Activated CD4-positive, alpha-beta T cell treated with anti-CD3 and anti-CD28 coated beads, Interleukin-2, amount 50 U/mL, for 24 hours (primary cell): ENCODE results near the gene CFD.
"Not testable (repeated sequence)": the region's sequence is repeated elsewhere in the genome, so short reads cannot be mapped to it uniquely, and the experiment has no call there.

Source experiments
- DNase-seq, 2 donors: peaks; one replicate each; pipeline ENCODE4 v3.0.0-alpha.2; 2020; ENCODE audit warnings: low read depth in 1 of 2, low spot score in 1 of 2

Gene CFD

GRCh38 chr19:852136-853013, 7.1 kb upstream of the CFD start, which contains the start of gene ELANE:
Gene ELANE (plus strand): TSS chr19:852303. CDS start chr19:852329, 26 bp downstream.
- DNase-seq, result no peak

GRCh38 chr19:853014-853585, 6.4 kb upstream of the CFD start:
- DNase-seq, result no peak

DNA sequence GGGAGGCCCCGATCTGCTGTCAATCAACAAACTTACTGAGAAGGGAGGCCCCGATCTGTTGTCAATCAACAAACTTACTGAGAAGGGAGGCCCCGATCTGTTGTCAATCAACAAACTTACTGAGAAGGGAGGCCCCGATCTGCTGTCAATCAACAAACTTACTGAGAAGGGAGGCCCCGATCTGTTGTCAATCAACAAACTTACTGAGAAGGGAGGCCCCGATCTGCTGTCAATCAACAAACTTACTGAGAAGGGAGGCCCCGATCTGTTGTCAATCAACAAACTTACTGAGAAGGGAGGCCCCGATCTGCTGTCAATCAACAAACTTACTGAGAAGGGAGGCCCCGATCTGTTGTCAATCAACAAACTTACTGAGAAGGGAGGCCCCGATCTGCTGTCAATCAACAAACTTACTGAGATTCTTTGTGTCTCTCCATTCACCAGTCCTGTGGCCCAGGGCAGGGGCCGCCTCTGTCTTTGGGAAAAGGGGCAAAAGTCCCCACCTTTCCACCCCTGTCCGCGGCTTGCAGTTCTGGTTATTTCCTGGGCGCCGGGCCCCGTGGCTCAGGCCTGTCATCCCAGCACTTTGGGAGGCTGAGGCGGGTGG, 5.7 kb upstream of the CFD start:
- not testable (repeated sequence) for DNase-seq

DNA sequence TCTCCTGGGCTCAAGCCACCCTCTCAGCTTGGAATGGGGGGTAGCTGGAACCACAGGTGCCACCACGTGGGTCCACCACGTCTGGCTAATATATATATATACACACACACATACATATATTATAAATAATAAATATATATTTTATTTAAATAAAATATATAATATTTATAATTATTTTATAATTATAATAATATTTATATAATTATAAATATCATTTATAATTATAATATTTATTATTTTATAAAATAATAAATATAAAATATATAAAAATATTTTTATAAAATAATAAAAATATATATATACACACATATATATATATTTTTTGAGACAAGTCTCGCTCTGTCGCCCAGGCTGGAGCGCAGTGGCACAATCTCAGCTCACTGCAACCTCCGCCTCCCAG, 4.9 kb upstream of the CFD start:
- DNase-seq, result no peak

DNA sequence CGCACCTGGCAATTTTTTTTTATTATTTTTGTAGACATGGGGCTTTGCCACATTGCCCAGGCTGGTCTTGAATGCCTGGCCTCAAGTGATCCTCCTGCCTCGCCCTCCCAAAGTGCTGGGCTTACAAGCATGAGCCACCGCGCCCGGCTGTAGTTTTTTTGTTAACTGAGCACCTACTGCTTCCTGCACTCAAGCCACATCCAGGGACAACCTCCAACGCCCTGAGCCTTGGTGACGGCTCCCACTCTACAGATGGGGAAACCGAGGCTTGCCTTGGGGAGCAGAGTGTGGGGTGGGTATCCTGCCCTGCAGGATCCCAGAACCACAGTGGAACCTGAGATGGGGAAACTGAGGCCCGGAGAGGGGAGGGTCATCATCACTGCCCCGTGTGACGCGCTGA, 4.3 kb upstream of the CFD start:
- DNase-seq, result no peak

DNA sequence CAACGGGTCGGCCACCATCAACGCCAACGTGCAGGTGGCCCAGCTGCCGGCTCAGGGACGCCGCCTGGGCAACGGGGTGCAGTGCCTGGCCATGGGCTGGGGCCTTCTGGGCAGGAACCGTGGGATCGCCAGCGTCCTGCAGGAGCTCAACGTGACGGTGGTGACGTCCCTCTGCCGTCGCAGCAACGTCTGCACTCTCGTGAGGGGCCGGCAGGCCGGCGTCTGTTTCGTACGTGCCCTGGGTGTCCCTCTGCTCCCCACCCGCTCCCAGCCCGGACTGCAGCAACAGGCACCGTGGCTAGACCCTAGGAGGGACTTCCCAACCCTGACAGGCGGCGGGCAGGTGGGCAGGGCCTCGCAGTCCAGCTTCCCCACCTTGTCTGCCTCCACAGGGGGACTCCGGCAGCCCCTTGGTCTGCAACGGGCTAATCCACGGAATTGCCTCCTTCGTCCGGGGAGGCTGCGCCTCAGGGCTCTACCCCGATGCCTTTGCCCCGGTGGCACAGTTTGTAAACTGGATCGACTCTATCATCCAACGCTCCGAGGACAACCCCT, 3.8 kb upstream of the CFD start:
- DNase-seq, result no peak

DNA sequence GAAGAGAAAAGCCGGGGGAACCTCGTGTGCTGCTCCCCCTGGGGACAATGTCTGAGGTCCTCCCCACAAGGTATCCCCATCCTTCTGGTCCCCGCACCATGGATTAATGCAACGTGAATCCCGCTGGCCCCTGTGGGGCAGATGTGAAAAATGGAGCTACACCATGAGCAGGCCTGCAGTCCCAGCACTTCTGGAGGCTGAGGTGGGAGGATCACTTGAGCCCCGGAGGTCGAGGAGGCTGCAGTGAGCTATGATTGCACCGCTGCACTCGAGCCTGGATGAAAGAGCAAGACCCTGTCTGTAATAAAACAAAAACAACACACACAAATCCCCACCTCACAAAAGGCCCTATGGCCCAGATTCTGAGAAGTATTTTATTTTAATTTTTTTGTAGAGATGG, 1.2 kb upstream of the CFD start:
- DNase-seq, result no peak

DNA sequence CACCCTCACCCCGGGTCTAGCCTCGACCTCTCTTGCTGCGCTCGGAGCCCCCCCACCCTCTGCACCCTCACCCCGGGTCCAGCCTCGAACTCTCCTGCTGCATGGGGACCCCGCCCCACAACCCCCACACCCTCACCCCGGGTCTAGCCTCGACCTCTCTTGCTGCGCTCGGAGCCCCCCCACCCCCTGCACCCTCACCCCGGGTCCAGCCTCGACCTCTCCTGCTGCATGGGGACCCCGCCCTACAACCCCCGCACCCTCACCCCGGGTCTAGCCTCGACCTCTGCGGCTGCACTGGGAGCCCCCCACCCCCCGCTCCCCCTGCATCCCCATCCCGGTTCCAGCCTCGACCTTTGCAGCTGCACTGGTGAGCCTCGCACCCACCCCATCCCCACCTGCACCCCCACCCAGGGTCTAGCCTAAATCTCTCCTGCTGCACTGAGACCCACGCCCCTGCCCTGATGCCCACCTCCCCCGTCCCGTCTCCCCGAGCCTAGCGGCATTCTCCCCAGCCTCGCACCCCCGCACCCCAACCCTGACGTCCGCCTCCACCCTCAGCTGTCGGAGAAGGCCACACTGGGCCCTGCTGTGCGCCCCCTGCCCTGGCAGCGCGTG, 1.8 kb downstream of the CFD start:
- DNase-seq, result no peak

DNA sequence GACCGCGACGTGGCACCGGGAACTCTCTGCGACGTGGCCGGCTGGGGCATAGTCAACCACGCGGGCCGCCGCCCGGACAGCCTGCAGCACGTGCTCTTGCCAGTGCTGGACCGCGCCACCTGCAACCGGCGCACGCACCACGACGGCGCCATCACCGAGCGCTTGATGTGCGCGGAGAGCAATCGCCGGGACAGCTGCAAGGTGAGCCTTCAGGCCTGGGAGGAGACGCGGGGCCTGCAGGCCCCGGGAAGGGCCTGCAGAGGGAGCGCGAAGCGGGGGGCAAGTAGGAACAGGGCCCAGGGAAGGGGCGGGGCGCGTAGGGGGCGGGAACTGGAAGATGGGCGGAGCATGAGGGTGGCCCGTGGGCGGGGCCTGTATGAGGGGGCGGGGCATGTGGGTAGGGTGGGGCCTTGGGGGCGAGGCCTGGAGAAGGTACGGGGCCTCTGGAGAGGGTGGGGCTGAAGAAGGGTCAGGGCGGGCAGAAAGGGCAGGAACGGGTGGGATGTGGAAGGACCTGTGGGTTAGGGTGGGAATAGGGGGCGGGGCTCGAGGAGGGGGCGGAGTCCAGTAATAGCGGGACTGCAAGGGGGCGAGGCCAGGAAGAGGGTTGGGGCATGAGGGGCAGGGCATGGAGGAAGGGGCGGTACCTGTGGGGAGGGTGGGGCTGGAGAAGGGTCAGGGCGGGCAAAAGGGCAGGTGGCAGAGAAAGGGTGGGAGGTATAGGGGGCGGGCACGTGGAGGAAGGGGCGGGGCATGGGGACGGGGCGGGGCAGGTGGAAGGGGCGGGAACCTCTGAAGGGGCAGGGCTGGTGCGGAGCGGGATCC, 2.5 kb downstream of the CFD start:
- peak; percentile 38 to 50 for DNase-seq

DNA sequence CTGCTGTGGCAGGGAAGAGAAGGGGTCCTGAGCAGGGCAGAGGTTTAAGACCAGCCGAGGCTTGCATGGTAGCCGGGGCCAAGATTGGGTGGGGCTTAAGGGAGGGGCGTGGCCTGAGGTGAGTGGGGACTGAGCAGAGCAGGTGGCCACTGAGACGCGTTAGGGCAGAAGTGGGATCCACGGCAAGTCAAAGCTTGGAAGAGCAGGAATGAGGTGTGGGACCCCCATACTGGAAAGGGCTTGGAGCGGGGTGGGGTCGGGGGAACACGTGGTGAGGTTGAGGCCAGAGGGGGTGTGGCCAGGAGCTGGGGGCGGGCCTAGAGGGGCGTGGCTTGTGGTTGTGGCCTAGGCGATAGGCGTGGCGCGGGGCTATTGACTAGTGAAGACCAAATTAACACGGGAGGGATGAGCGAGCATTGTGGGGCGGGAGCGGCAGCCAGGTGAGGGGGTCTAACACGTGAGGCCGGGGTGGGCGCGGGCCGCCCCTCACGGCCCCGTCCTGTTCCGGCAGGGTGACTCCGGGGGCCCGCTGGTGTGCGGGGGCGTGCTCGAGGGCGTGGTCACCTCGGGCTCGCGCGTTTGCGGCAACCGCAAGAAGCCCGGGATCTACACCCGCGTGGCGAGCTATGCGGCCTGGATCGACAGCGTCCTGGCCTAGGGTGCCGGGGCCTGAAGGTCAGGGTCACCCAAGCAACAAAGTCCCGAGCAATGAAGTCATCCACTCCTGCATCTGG, 3.3 kb downstream of the CFD start:
- DNase-seq, result peak; percentile 59 to 63

DNA sequence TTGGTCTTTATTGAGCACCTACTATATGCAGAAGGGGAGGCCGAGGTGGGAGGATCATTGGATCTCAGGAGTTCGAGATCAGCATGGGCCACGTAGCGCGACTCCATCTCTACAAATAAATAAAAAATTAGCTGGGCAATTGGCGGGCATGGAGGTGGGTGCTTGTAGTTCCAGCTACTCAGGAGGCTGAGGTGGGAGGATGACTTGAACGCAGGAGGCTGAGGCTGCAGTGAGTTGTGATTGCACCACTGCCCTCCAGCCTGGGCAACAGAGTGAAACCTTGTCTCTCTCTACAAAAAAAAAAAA, 3.8 kb downstream of the CFD start:
- no peak for DNase-seq

DNA sequence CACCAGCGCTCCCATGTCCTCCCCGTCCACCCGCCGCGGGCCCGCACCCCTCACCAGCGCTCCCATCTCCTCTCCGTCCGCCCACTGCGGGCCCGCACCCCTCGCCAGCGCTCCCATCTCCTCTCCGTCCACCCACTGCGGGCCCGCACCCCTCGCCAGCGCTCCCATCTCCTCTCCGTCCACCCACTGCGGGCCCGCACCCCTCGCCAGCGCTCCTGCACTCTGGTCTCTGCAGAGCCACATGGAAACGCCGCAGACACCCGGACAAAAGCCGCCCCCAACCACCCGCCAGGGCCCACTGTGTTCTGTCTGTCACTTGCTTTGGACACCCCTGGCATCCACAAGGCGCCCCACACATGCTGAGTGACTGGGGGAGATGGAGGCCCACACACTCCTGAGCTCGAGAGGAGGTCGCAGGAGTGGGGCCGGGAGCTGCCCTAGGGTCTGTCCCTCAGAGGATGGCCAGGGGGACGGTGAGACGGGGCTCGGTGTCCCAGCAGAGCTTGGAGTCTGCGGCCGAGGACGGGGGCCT, 7.4 kb downstream of the CFD start:
- DNase-seq, result no peak

GRCh38 chr19:867301-867793, 7.9 kb downstream of the CFD start:
- DNase-seq, result no peak

- no peak for DNase-seq
These were observed 8.5 kb downstream of the CFD start for GRCh38 chr19:867855-868457.

DNA sequence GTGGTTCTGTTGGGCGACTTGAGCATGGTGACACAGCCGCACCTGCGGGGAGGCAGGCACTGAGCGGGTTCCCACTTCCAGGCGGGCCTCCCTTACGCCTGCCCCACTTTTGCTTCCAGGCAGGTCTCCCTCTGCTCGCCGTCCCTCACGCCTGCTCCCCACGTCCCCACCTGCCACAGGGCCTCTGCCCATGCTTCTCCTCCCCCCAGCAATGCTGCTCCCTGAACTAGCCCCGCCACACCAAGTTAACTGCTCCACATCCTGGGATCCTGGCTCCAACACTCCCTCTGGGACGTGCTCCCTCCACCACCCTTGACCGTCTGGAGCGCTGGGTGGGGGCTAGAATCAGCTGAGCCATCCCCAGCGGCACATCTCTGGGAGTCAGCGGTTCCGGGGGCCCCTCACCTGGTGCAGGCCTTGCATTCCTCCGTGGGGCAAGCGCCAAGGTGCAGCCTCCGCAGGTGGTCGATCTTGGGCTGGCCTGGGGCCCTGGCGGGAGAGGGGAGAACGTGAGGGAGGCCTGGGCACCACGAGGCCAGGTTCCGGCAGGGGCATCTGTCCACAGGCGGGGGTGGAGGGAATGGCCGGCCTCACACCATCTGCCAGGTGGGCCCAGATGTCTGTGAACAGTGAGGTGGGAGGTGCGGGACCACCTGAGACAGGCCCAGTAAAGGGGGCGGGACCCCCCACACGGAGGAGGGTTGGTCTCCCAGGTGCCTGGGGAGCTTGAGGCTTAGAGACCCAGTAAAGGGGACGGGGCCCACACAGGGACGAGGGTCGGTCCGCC, 9.2 kb downstream of the CFD start:
- DNase-seq, result no peak

GRCh38 chr19:869245-870177, 10.0 kb downstream of the CFD start:
- DNase-seq, result no peak

DNA sequence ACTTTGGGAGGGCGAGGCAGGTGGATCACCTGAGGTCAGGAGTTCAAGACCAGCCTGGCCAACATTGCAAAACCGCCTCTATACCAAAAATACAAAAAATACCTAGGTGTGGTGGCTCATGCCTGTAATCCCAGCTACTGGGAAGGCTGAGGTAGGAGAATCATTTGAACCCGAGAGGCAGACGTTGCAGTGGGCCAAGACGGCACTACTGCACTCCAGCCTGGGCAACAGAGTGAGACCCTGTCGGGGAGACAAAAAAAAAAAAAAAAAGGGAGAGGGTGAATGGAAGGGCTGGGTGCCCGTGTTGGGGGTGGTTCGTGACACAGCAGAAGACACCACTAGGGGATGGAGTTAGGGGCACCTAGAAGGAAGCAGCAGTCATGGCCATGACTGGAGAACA, 10.8 kb downstream of the CFD start:
- DNase-seq, result no peak
